GM11168 (cell line): ENCODE measurements around the gene BABAM1.

Experiments used
- in situ Hi-C: fragments of 300-500 bp; cut with MboI; formaldehyde crosslinking; loops from one replicate; pipeline ENCODE4 v1.12.0; 2022; ENCODE audit warnings: low sequenced_read_pairs; ENCODE audit not compliant: unreplicated experiment

Gene BABAM1

DNA sequence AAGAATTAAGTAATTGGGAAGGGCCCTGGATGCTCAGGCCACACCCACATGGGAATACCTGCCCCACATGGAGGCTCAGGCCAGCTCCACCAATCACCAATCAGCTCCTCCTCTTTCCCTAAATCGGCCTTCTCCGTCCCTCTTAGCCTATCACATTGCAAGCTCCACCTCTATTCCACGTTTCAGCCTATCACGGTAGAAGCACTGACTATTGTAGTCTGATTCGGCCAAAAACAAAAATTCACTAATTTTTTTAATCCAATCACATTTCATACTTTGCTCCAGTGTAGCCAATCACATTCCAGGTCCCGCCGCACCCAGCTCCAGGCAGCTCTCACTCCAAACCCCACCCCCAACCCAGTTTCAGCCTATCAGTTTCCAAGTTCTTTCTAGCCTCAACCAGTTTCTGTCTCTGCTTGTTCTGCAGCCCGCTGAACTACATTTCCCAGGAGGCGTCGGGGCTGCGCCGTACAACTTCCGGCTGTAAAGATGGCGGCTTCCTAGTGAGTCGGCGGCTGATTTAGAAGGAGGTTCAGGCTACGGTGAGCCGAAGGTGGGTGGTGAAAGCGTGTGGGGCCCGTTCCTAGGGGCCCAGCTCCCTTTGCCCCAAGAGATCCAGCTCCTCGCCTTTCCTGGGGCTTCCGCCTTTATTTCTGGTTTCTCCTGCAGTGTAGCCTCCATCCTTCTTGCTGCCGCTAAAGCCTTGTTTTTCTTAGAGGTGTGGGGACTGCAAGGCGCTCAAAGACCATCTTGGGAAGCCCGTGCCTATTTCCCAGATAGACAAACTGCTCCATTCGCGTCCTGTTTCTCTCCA, at the start of gene BABAM1:
TSS of gene BABAM1 (plus strand) at position 469 of the 814 bp plus-strand sequence. CDS start 1,364 bp downstream, outside the sequence.
- in situ Hi-C loops = no loop called here

DNA sequence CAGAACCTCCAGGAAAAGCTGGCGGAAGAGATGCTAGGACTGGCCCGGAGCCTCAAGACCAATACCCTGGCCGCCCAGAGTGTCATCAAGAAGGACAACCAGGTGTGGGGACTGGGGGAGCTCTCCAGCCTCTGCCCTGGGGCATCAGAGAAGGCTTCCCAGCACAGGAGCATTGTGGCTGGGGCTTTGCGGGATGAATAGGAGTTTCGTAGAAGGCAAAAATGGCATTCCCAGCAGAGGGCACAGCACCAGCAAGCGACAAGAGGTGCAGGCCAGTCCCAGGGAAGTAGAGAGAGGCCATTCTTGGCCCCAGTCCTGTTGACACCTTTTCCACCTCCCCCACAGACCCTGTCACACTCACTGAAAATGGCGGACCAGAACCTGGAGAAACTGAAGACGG, 48.0 kb upstream of the BABAM1 start:
- in situ Hi-C loops = no loop called here

DNA sequence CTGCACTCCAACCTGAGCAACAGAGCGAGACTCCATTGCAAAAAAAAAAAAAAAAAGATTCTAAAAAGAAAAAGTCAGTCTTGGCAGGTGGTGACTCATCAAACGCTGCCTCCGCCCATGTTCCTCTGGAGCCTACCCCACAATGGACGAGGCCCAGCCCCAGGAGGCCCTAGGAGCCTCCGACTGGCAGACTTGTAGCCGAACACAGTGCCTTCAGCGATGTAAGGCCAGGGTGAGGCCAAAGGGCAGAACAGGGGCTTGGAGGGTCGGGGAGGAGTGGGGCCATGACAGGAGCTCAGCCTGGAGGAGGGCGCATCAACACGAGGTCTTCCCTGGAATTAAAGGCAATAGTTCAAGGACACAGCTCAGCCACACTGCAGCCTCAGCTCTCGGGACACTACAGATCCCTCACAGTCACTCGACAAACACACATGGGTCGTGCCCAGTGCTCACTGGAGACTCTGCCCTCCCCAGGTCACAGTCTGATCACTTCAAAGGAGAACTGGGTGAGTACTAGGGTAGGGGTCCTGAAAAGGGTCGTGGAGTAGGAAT, 47.0 kb upstream of the BABAM1 start:
- in situ Hi-C loops = no loop called here

- in situ Hi-C loops = no loop called here
These were observed 42.2 kb upstream of the BABAM1 start for GRCh38 chr19:17225053-17225452.

GRCh38 chr19:17226002-17226933, 41.0 kb upstream of the BABAM1 start, which contains the start of gene OCEL1:
TSS of gene OCEL1 (plus strand) at chr19:17226226. CDS start at chr19:17226248, 22 bp downstream.
- in situ Hi-C loops = no loop called here

- in situ Hi-C loops = no loop called here
These were observed 39.4 kb upstream of the BABAM1 start for GRCh38 chr19:17227798-17228367.

GRCh38 chr19:17229890-17230289, 37.4 kb upstream of the BABAM1 start:
- in situ Hi-C loops = no loop called here

DNA sequence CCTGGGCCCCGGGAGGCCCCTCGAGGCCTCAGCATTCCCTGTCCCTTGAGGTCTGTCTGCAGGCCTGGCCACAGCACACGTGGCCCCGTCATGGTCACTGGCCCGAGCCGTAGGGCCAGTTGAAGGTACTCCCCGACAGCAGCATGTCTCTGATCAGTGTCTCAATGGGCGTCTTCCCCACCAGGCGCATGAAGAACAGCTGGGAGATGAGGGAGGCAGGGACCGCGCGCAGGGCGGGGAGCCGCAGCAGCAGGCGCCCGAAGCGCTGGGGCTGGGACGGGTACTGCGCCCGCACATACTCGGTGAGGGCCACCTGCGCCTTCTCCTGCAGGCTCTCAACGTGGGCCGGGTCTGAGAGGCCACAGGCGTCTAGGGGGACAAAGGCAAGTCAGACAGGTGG, 35.0 kb upstream of the BABAM1 start:
- in situ Hi-C loops = no loop called here

DNA sequence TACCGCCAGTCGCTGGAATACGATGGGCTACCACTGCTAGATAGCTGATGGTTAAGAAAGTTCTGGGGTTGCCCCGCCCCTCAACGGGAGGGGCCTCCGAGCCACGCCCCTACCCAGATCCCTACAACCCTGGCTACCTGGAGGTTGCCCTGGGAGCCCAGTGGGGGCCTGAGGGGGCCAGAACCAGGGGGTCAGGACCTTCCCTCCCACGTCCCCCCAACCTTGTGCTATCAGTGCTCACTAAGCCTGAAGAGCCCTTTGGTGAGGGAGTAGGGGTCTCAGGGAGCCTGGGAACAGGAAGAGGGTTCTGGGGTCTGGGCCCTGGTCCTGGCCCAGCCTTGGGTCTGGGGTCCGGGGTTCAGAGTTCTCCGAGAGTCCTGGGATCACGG, 32.3 kb upstream of the BABAM1 start:
- in situ Hi-C loops = loop anchor here (5.0 kb wide), 1 partner anchor 168 kb away; no protein-coding TSS in a partner anchor

- in situ Hi-C loops = loop anchor here (5.0 kb wide), 1 partner anchor 168 kb away; no protein-coding TSS in a partner anchor
These were observed 31.8 kb upstream of the BABAM1 start for GRCh38 chr19:17235300-17235970.

DNA sequence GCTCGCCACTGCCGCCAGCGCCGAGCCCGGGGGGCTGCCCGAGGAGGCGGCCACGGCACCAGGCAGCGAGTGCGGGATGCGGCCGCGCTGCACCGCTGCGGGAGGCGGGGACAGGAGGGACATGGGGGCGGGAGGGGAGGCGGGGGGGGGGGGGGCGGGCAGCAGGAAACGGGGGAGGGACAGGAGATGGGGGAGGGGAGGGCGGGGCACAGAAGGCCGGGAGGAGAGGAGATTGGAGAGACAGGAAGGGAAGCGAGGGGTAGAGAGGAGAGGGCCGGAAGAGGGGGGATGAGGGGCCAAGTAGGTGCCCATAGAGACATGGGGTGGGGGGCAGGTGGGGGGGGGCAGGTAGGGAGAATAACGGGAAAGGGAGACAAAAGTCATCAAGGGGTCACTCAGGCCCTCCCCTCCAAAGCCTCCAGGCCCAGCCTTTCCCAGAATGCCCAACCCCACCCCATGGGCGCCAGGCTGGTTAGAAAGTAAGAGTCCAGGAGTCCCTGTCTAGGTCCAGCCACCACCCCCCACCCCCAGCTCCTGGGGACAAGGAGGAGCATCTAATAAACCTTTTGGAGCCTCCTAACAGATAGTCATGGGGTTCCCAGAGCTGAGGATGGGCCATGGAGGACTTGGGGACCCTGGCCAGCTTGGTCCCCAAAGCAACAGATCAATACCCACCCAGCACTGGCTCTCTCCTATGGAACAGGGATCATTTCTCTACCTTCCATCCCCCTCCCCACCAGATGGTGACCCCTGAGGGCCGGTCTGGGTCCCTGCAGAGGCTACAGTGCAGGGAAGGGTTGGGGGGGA, 31.1 kb upstream of the BABAM1 start:
- in situ Hi-C loops = loop anchor here (5.0 kb wide), 1 partner anchor 169 kb away; no protein-coding TSS in a partner anchor

DNA sequence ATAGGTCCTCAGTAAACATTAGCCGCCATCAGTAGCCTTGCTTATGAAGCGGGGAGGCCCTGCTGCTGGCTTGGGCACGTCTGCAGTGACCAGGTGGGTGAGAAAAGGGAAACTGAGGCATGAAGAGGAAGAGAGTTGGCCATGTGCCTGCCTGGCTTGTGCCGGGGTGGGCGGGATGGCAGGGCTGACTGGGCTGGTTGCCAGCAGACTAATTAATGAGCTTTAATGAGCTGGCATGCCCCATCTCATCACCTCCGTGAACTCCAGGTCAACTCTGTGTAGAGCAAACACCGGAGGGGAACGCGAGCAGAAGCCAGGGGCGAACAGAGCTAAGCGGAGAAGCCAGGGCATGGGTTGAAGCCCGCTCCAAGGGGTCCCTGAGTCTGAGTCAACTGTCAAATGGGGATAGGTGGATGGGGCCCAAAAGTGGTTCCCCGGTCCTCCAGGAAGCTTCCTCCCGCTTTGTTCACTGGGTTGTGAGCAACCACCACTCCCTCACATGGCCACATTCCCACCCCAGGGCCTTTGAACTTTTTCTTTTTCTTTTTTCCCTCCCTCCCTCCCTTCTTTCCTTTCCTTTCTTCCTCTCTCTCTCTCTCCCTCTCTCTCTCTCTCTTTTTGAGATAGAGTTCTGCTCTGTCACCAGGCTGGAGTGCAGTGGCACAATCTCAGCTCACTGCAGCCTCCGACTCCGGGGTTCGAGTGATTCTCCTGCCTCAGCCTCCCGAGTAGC, 30.3 kb upstream of the BABAM1 start:
- in situ Hi-C loops = loop anchor here (5.0 kb wide), 1 partner anchor 170 kb away; no protein-coding TSS in a partner anchor

- in situ Hi-C loops = loop anchor here (5.0 kb wide), 1 partner anchor 171 kb away; no protein-coding TSS in a partner anchor
These were observed 29.2 kb upstream of the BABAM1 start for GRCh38 chr19:17237747-17238706.

GRCh38 chr19:17240062-17240752, 27.0 kb upstream of the BABAM1 start:
- in situ Hi-C loops = no loop called here

- in situ Hi-C loops = no loop called here
These were observed 26.3 kb upstream of the BABAM1 start for GRCh38 chr19:17240826-17241399.
